ENCODE results near the gene GABBR2. TPM values are rescaled to one million over a fixed set of nuclear protein-coding genes. Genes with fewer than 3 reads are reported as not detected.
"Not testable (repeated sequence)": the region's sequence is repeated elsewhere in the genome, so short reads cannot be mapped to it uniquely, and the experiment has no call there.

The GABBR2 gene
- total RNA-seq, 1 donor from 2014 or later = not detected

DNA sequence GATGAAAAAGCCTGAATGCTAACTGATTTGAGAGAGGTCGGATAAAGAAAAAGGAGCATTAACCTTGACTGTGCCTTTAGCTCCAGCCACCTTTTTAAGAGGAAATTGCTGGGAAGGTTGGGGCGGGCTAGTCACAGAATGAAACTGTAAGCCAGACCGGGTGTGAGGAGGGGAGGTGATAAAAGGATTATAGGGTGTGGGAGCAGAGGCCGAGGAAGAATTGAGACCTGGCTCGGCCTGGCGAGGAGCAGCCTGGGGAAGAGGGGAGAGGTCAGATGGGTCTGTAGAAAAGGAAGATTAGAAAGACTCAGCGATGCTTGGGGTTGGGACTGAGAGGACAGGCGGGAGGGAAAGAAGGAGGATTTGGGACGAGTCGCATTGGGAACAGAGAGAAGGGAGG lies 439.1 kb downstream of the GABBR2 start:
- intact Hi-C loops (cut with micrococcal nuclease) = not testable (repeated sequence)

DNA sequence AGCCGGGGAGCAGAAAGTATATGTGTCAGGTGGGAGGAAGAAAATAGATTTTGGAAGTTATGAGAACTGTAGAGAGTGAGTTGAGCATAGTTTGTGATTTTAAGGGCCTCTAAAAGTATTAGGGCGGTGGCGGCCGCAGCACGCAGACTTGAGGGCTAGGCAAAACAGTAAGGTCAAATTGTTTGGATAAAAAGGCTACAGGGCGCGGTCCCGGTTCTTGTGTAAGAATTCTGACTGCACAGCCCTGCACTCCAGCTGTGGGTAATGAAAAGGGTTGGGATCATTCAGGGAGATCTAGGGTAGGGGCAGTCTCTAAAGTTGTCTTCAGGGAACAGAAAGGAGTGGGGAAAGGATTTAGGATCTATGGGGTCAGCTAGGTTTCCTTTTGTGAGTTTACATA lies 441.2 kb downstream of the GABBR2 start:
- intact Hi-C loops (cut with micrococcal nuclease) = not testable (repeated sequence)

DNA sequence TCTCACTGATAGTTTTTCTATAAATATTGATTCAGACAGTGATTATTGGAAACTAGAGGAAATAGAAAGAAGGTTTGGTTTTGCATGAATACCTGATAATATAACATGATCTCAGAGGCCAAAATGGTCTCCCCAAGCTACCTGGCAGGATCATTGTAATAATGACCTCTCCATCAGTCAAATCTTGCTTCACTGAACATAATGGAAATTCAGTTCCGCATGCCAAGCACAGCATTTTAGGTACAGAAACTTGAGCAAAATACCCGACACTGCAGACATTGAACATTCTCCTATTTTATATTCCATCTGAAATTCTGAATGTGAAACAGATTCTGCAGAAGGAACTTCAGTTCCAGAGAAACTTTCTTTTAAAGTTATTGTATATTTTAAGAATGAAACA lies 444.2 kb downstream of the GABBR2 start:
- intact Hi-C loops (cut with micrococcal nuclease) = loop anchor here (5.0 kb wide), 1 partner anchor 552 kb away; no protein-coding TSS in a partner anchor

DNA sequence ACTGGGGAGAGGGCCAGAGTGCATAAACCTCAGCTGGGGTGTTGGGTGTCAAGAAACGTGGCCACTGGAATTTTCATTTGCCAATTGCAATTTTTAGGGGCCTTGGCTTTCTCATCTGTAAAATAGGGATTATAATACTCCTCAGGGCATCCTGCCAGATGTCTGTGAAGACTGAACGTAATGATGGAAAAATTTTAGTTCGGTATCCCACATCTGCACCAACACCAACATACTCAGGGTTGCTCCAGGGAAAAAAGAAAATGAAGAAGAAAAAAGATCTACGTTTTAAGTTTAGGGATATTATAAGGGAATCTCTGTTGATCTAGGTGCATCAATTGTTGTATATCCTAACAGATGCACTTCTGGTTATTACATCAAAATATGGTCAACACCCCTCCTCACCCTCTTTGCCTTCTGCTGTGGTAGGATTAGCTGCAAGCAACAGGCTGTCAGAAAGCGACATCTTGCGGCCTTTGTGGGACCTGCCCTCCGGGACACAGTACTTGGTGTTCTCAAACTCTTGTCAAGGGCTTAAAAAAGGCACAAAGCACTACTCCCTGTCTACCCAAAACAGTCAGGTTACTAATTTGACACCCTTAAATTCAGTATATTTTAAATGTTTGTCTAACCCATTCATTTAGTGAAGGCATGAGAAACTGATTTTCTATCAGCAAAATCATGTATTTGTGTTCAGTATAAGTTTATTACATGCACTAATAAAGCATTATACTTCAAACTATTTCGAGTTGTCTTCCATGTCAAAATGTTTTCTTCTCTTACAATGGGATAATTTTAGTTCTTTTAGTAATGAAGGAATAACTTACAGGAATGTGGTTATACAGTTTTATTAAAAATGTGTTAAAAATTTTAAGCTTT lies 445.0 kb downstream of the GABBR2 start:
- intact Hi-C loops (cut with micrococcal nuclease) = loop anchor here (1.0 to 5.0 kb wide), 9 partner anchors 8 to 551 kb away; partner anchors contain the start of genes ANP32B and TBC1D2

DNA sequence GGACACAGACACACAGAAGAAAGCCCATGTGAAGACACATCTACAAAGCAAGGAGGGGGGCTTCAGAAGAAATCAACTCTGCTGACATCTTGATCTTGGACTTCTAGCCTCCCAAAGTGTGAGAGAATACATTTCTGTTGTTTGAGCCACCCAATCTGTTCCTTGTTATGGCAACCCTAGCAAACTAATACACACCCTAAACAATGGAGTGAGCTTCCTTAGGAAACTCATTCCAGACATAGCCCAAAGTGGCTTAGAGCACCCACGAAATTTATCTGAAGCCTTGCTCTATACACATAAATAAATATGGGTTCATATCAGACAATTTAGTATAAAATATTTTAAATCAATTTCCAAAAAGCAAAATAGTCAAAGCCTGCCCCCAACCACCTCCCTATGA lies 445.7 kb downstream of the GABBR2 start:
- intact Hi-C loops (cut with micrococcal nuclease) = loop anchor here (1.0 to 5.0 kb wide), 9 partner anchors 8 to 551 kb away; partner anchors contain the start of genes ANP32B and TBC1D2

DNA sequence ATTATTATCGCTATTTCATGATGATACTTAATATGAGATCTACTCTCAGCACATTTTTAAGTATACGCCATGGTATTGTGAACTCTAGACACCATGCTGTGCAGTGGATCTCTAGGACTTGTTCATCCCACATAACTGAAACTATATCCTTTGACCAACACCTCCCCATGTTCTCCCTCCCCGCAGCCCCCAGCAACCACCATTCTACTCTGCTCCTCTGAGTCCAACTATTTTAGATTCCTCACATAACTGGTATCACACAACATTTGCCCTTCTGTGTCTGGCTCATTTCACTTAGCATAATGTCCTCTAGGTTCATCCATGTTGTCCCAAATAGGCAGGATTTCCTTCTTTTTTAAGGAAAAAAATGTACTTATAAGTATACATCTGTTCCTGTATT lies 446.7 kb downstream of the GABBR2 start:
- intact Hi-C loops (cut with micrococcal nuclease) = loop anchor here (2.0 to 5.0 kb wide), 2 partner anchors 279 to 550 kb away; partner anchors contain the start of gene ANP32B

DNA sequence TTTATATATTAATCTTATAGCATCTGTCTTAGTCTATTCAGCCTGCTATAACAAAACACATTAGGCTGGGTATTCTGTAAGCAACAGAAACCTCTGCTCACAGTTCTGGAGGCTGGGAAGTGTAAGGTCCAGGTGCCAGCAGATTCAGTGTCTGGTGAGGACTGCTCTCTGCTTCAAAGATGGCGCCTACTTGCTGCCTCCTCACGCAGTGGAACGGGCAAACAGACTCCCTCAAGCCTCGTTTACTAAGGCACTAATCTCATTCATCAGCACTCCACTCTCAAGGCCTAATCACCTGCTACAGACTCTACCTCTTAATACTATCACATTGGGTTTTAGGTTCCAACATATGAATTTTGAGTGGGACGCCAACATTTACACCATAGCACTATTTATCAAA lies 448.1 kb downstream of the GABBR2 start:
- intact Hi-C loops (cut with micrococcal nuclease) = loop anchor here (5.0 kb wide), 1 partner anchor 548 kb away; no protein-coding TSS in a partner anchor

DNA sequence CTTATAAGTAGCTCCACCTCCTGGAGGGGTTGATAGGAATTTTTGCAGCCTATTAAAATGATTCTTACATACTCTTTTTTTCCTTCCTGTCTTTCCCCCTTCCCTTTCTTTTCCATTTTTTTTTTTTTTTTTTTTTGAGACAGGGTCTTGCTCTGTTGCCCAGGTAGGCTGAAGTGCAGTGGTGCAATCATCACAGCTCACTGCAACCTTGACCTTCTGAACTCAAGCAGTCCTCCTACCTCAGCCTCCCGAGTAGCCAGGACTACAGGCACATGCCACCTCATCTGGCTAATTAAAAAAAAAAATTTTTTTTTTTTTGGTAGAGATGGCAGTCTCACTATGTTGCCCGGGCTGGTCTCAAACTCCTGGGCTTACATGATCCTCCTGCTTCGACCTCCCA lies 448.9 kb downstream of the GABBR2 start:
- intact Hi-C loops (cut with micrococcal nuclease) = loop anchor here (5.0 to 10.0 kb wide), 5 partner anchors 355 to 1838 kb away; partner anchors contain the start of genes ERP44, INVS, TDRD7 and ZNF510

DNA sequence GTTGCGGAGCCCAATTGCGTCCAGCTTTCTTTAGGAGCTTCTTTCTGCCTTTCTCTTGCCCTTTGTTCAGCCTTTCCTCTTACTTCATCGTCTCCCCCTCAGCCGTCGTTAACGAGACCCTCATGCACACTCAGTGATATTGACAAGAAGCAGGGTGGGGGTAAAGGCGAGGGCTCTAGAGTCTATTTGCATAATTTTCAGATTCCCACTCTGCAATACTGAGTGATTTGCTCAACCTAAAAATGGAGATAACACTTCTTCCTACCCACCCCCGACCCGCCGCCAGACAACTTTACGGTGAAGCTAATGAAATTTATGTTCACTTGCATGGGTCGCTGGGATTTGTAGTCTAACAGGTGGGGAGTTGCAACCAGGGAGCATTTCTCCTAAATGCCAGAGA lies 452.0 kb downstream of the GABBR2 start:
- intact Hi-C loops (cut with micrococcal nuclease) = loop anchor here (1.0 to 10.0 kb wide), 8 partner anchors 64 to 1841 kb away; partner anchors contain the start of genes ANKS6, CORO2A, ERP44 and INVS

DNA sequence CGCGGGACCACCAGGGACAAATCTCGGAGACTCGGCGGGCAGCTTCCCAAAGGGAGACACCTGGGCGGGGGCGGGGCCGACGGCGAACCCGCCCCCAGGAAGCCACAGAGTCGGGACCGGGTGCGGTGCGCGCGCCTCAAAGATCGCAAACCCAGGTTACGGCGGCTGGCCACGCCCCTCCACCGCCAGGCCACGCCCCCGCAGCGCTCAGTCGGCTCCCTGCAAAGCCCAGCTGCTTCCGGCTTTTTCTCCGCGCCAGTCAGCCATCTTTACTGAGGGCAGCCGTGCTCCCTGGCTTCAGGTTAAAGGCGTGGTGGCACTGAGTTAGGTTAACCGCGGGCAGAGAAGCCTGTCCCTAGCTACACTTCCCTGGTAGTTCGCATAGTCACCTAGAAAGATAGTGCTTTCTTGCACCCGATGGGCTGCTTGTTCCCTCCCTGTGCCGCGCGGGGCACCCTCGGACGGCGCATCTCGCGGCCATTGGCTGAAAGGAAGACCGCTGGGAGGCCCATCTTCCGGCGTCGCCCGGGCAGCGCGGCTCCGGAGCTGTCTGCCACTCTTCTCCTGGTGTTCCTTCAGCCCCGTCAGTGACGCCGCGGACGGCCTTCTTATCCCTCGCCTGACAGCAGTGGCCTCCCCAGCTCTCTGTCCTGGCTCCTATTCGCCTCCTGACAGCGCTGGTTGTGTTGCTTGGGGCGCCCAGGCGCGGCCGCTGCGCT lies 453.0 kb downstream of the GABBR2 start, which contains the start of gene TBC1D2:
Gene TBC1D2, minus strand, starts transcription at position 72 of the 719 bp plus-strand sequence. CDS start 108 bp downstream, outside the sequence.
- intact Hi-C loops (cut with micrococcal nuclease) = loop anchor here (1.0 to 10.0 kb wide), 19 partner anchors 8 to 1842 kb away; partner anchors contain the start of genes ANKS6, ANP32B, CORO2A and ERP44

DNA sequence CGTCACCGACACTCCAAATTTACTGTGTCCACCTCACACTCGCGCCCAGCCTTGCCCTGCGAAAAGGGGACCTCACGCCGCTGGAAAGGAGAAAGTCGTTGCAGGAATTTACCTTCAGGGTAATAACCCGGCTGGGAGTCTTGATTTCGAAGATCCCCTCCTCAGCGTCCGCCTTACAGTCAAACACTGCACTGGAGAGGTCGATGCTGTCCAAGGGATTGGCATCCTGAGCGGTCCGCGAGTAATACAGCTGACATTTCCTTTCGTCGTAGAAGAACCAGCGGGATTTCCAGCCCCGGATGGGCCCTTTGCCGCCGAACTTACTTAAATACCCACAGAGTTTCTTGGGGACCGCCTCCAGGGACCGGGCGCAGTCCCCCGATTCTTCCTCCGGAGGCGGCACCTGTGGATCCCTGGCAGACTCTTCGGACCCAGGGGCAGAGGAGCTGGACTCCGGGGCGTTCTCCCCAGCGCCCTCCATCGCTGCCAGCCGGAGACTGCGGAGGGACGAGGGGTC lies 453.6 kb downstream of the GABBR2 start:
- intact Hi-C loops (cut with micrococcal nuclease) = loop anchor here (1.0 to 10.0 kb wide), 15 partner anchors 8 to 1842 kb away; partner anchors contain the start of genes ANP32B, ERP44, INVS and NANS

DNA sequence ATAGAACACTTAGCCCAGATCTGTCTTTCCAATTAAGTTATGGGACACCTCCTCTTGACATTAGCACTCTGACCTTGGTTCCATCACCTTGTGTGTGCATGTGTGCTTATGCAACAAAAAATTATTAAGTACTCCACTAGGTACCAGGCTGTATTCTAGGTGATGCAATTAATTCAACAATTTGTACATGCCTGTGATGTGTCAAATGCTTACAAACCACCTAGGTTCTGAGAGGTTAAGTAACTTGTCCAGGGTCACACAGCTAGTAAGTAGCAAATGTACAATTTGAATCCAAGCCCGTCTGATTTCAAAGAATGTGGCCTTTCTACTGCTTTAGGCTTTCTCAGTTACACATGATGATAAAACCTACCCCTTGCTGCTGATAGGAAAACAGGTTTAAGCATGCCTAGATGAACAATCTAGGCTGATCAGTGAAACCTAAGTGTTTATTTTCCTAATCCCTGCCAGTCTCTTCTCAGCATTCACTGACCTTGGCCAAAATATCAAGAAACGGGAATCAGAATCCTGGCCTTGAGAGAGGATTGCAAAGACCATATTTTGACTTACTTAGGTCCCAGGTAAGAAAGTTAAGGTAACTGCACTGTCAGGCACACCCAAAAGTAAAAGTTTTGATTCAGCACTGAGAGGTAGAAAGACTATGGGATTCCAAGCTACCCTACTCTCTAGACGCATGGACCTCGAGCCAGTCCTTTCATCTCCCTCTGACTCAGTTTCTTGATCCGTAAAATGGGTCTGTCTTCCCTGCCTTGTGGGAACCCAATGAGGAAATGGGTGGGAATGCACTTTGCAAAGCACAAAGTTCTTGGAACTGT lies 454.3 kb downstream of the GABBR2 start:
- intact Hi-C loops (cut with micrococcal nuclease) = loop anchor here (1.0 to 10.0 kb wide), 15 partner anchors 9 to 1843 kb away; partner anchors contain the start of genes ANP32B, ERP44, INVS and NANS

DNA sequence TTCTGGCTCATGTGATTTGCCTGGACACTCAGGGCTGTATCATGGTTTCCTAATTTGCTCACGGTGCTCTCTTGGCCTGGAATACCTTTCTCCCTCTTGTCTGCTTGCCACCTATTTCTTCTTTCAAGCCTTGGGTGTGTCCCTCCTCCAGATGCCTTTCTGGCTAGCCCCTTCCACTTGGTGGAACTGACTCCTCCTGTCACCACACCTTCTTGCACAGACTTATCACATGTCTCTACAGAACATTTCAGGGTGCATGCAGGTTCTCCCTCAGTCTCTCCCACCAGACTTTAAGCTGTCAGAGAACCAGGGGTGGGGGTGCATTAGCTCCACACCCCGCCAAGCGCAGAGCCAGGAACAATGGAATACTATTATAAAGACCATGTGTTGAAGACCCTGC lies 455.2 kb downstream of the GABBR2 start:
- intact Hi-C loops (cut with micrococcal nuclease) = loop anchor here (10.0 kb wide), 1 partner anchor 349 kb away; no protein-coding TSS in a partner anchor

DNA sequence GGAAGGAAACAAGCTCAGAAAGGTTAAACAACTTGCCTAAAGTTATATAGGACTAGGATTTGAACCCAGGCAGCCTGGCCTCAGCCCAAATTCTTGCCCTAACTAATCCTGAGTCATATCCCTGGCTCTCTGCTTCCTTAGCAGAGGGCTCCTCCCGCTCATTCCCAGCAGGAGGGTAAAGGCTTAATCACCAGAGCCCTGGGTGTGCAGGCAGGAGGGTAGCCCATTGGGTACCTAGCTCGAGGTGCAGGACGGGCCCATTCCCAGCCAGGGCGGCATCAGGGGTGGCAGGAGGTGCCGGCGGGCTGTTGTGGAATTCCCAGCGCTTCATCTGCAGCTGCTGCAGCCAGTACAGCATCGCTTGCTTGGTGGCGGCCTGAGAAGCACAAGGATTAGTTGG lies 457.2 kb downstream of the GABBR2 start:
- intact Hi-C loops (cut with micrococcal nuclease) = loop anchor here (10.0 kb wide), 1 partner anchor 347 kb away; no protein-coding TSS in a partner anchor

DNA sequence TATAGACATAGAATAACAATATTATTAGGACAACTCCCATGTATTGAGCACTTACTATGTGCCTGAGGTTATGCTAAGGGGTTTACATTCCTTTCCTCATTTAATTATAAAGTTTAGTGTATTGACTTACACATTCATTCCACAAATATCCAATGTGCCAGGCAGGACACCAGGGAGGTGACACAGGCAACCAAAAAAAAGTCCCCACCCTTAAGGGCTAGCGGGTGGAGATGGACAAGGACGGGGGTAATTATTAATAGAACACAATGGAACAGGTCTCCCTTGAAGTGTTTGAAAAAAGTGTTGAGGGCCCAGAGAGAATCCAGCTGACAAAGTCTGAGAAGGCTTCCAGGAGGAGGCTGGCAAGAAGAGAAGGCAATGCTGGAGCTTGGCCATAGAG lies 459.0 kb downstream of the GABBR2 start:
- intact Hi-C loops (cut with micrococcal nuclease) = loop anchor here (10.0 kb wide), 1 partner anchor 345 kb away; no protein-coding TSS in a partner anchor

DNA sequence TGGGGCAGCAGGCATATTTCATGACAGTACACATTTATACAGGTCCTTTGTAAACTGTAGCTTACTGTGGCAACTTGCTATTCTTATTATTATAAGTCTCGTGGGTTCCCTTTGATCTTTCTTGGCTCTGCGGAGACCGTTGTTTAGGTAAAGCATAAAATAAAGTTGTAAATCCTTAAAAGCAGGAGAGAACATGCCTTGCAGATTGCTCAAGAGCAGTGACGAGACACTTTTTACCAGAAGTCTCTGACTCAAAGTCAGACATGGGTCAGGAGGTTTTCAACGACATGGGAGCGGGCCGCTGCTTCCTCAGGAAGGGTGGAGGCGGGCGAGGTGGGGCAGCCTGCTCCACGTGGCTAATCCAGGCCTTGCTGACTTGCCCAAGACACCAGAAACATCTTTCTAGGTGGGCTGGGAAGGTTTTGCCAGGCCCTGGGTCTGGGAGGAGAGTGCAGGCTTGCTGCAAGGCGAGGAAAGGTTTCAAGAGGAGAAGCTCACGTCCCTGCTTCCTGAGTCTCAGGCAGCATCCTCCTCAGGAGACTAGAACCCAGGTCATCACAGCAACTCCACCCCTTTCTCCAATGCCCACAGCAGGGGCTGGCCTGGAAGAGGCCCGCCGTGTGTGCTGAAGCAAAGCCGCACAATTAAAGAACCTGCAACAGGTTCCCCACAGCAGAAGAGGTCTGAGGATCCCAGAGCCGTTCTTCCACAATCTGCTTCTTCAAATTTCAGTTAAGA lies 459.8 kb downstream of the GABBR2 start:
- intact Hi-C loops (cut with micrococcal nuclease) = no loop called here

DNA sequence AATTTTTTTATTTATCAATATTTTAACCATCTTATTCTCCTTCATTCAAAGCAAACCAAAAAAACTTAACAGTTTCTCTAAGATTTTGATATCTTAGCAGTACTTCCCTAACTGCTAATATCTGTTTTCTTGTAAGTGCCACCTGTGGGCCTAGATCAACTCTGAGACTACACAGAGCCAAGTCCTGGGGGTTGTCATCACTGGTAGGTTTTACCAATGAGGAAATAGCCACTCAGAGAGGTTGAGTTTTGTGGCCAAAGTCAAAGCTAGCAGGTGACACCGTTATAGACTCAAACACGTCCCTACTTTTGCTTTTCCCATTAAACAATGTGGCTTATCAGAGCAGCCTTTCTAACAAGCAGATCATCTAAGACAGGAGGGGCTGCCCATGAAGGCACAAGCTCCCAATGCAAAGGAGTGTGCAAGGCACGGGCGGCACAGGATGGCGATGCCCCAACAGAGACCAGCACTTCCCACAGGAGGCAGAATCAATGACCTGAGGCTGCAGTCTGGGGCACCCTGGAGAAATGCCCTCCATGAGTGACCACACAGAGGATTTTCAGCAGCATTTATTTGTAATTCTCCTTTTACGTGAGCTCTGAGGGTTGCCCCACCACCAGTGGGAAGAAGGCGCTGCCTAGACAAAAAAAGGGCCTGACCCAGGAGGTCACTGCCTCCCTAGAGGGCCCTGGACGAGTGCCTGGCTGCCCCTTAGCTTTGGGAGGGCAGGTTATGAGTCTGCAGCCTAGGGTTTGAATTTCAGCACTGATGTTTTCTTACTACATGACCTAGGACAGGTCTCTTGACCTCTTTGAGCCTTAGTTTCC lies 460.7 kb downstream of the GABBR2 start:
- intact Hi-C loops (cut with micrococcal nuclease) = no loop called here

DNA sequence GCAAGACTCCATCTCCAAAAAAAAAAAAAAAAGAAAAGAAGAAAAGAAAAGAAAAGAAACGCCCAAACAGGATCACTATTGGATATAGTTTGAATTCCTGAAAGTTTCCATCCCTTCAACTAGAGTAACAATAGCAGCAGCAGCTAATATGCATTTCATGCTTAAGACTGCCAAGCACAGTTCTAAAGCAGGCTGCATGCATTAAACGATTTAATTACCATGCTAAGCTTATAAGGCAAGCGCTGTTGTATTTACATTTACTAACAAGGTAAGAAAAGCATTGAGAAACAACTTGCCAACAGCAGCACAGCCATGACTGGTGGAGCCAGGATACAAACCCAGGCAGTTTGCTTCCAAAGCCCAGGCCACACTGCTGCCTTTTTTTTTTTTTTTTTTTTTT lies 466.3 kb downstream of the GABBR2 start:
- intact Hi-C loops (cut with micrococcal nuclease) = no loop called here

Measured in T-helper 1 cell treated with Interleukin-12 subunit alpha and Interleukin-12 subunit beta and Interleukin-4 antibody, amounts not matched to agents 30 ng/mL and 1 ng/mL, for 36 hours (primary cell).